Upper lobe of left lung (tissue), 6 donors: ENCODE results near the gene AEBP2. TPM values are rescaled to one million over a fixed set of nuclear protein-coding genes. Genes with fewer than 3 reads are reported as not detected.
A peak's percentile ranks its signal among the peaks of the same experiment; 100 is the strongest.

Source experiments
- ATAC-seq, 2 donors: fragments of 200-7000 bp; cut with Tn5 transposase; one replicate each; pipeline ENCODE4 v1.9.1; 2022; ENCODE audit warnings: mild to moderate bottlenecking in 2 of 2, moderate library complexity in 2 of 2; ENCODE audit not compliant: low FRiP score in 2 of 2
- DNase-seq, 2 donors: peaks; one replicate each; pipeline ENCODE4 v3.0.0-alpha.2; 2019 to 2020
- H3K27ac ChIP-seq, 4 donors: fragments of 200-600 bp; sonication (generic); one replicate each; pipeline ENCODE4 v1.5.1; 2016 to 2019
- H3K27me3 ChIP-seq, 4 donors: fragments of 200-600 bp; sonication (generic); one replicate each; pipeline ENCODE4 v1.5.1; 2017 to 2019
- H3K36me3 ChIP-seq, 4 donors: fragments of 200-600 bp; sonication (generic); one replicate each; pipeline ENCODE4 v1.5.1; 2016 to 2019
- H3K4me1 ChIP-seq, 4 donors: fragments of 200-600 bp; sonication (generic); one replicate each; pipeline ENCODE4 v1.5.1; 2018 to 2019
- H3K4me3 ChIP-seq, 4 donors: fragments of 200-600 bp; sonication (generic); one replicate each; pipeline ENCODE4 v1.5.1; 2017 to 2019; ENCODE audit warnings: mild to moderate bottlenecking in 2 of 4, moderate library complexity in 1 of 4
- H3K9me3 ChIP-seq, 4 donors: fragments of 200-600 bp; sonication (generic); one replicate each; pipeline ENCODE4 v1.5.1; 2018 to 2019
- CTCF ChIP-seq, 6 experiments: fragments of 450-650 bp in 4 of 6; fragments of 200-600 bp in 2 of 6; sonication (generic) in 2 of 6; IDR thresholded peaks; one replicate each; pipeline ENCODE4 v1.5.1; 2016 to 2019; ENCODE audit warnings: antibody characterized with exemption in 6 of 6
- EP300 ChIP-seq, 4 donors: sonication (generic); formaldehyde crosslinking; IDR thresholded peaks; one replicate each; pipeline ENCODE4 v1.5.1; 2017; ENCODE audit warnings: antibody characterized with exemption in 4 of 4, control low read depth in 2 of 4
- POLR2A ChIP-seq, 4 donors: fragments of 450-650 bp; IDR thresholded peaks; one replicate each; pipeline ENCODE4 v1.5.1; 2016 to 2017; ENCODE audit warnings: antibody characterized with exemption in 4 of 4, mild to moderate bottlenecking in 2 of 4
- POLR2AphosphoS5 ChIP-seq, 2 donors: sonication (generic); formaldehyde crosslinking; IDR thresholded peaks; one replicate each; pipeline ENCODE4 v1.5.1; 2017; ENCODE audit warnings: antibody characterized with exemption in 2 of 2
- WGBS, 2 donors: methylation state at CpG; one replicate each; pipeline ENCODE4 v1.1.5; 2017 to 2018; 5-methylcytosine and 5-hydroxymethylcytosine counted together
- total RNA-seq, 6 donors: library from RNA; depleted of rRNA in 4 of 6; stranded (reverse); fragments of >200 nt in 4 of 6; gene quantifications; one replicate each; pipeline versions ENCODE4 v1.1.0 to v1.2.1, GENCODE V29; 2016 to 2021
- donor health status: DM: no; HTN: no; CAD: no; lungs with moderate emphysema.
- donor health status: DM: no; HTN: yes; CAD: no; lungs with severe emphysema.

AEBP2 gene
- total RNA-seq, 6 donors from 2014 or later = 27.7 to 73.9 (median 40.6) TPM

- TF ChIP-seq CTCF (IDR thresholded peaks at IDR 0.05) = no peak
- no peak for TF ChIP-seq POLR2A (IDR thresholded peaks at IDR 0.05)
- TF ChIP-seq EP300 (IDR thresholded peaks at IDR 0.05) = no peak
- no peak for TF ChIP-seq POLR2AphosphoS5 (IDR thresholded peaks at IDR 0.05)
- no peak for DNase-seq
- Histone ChIP-seq H3K4me3 (no peak overlapping the region), H3K27ac (no peak overlapping the region), H3K9me3 (peaks cover 0 to 11% (median 5%) of the 10 kb centered on the region in 4 donors), H3K27me3 (no peaks in the 10 kb centered on the region), H3K36me3 (no peaks in the 10 kb centered on the region), H3K4me1 (no peaks in the 10 kb centered on the region)
- ATAC-seq = no peak
- WGBS, 2 donors = 75 to 76% methylated on average over 1 of the region's 1 CpG
Observed at GRCh38 chr12:19539836-19540235, 100.5 kb downstream of the AEBP2 start.

GRCh38 chr12:19542606-19543005 lies 103.3 kb downstream of the AEBP2 start:
- Histone ChIP-seq H3K36me3 (no peaks in the 10 kb centered on the region), H3K9me3 (no peaks in the 10 kb centered on the region), H3K4me1 (peaks cover 9 to 14% (median 11%) of the 10 kb centered on the region in 4 donors), H3K4me3 (no peak overlapping the region), H3K27me3 (no peaks in the 10 kb centered on the region), H3K27ac (no peak overlapping the region)
- WGBS, 2 donors = 76 to 78% methylated on average over 4 of the region's 4 CpGs
- no peak for TF ChIP-seq POLR2AphosphoS5 (IDR thresholded peaks at IDR 0.05)
- no peak for TF ChIP-seq EP300 (IDR thresholded peaks at IDR 0.05)
- no peak for TF ChIP-seq CTCF (IDR thresholded peaks at IDR 0.05)
- no peak for TF ChIP-seq POLR2A (IDR thresholded peaks at IDR 0.05)
- ATAC-seq = no peak
- DNase-seq = no peak

- no peaks in the 10 kb centered on the region for H3K36me3 ChIP-seq
- peaks cover 9 to 16% (median 11%) of the 10 kb centered on the region in 4 donors for H3K4me1 ChIP-seq
- H3K27ac ChIP-seq = no peak overlapping the region
- H3K4me3 ChIP-seq = no peak overlapping the region
- DNase-seq = no peak
- H3K9me3 ChIP-seq = no peaks in the 10 kb centered on the region
- peak in 1 of 2 donors; percentile 67 for ATAC-seq
- TF ChIP-seq EP300 (IDR thresholded peaks at IDR 0.05) (no peak), POLR2AphosphoS5 (IDR thresholded peaks at IDR 0.05) (no peak), CTCF (IDR thresholded peaks at IDR 0.05) (no peak), POLR2A (IDR thresholded peaks at IDR 0.05) (no peak)
- no peaks in the 10 kb centered on the region for H3K27me3 ChIP-seq
Observed at GRCh38 chr12:19544353-19544752, 105.1 kb downstream of the AEBP2 start.

GRCh38 chr12:19545301-19545700 lies 106.0 kb downstream of the AEBP2 start:
- Histone ChIP-seq H3K27me3 (no peaks in the 10 kb centered on the region), H3K9me3 (no peaks in the 10 kb centered on the region), H3K27ac (no peak overlapping the region), H3K4me3 (no peak overlapping the region), H3K4me1 (peaks cover 9 to 16% (median 11%) of the 10 kb centered on the region in 4 donors), H3K36me3 (no peaks in the 10 kb centered on the region)
- no peak for TF ChIP-seq POLR2A (IDR thresholded peaks at IDR 0.05)
- ATAC-seq (no peak), DNase-seq (no peak)
- 87 to 90% methylated on average over 4 of the region's 4 CpGs for WGBS, 2 donors

- WGBS, 2 donors = 77 to 85% methylated on average over 4 of the region's 4 CpGs
- DNase-seq (no peak), ATAC-seq (peak; percentile 37)
- Histone ChIP-seq H3K27me3 (no peaks in the 10 kb centered on the region), H3K4me1 (peaks cover 9 to 16% (median 11%) of the 10 kb centered on the region in 4 donors), H3K9me3 (no peaks in the 10 kb centered on the region), H3K36me3 (no peaks in the 10 kb centered on the region), H3K27ac (no peak overlapping the region), H3K4me3 (no peak overlapping the region)
- TF ChIP-seq EP300 (IDR thresholded peaks at IDR 0.05) (no peak), CTCF (IDR thresholded peaks at IDR 0.05) (no peak), POLR2AphosphoS5 (IDR thresholded peaks at IDR 0.05) (no peak), POLR2A (IDR thresholded peaks at IDR 0.05) (no peak)
Observed at GRCh38 chr12:19546027-19546426, 106.7 kb downstream of the AEBP2 start.
